COLO829 (cell line): ENCODE measurements around the gene DOCK11.
A peak's percentile ranks its signal among the peaks of the same experiment; 100 is the strongest.

Experiments used
- DNase-seq: peaks from one replicate; pipeline ENCODE4 v3.0.0; 2012; ENCODE audit warnings: low spot score

DOCK11 gene

GRCh38 chrX:118630848-118631247 is 135.2 kb downstream of the DOCK11 start:
- no peak for DNase-seq

DNA sequence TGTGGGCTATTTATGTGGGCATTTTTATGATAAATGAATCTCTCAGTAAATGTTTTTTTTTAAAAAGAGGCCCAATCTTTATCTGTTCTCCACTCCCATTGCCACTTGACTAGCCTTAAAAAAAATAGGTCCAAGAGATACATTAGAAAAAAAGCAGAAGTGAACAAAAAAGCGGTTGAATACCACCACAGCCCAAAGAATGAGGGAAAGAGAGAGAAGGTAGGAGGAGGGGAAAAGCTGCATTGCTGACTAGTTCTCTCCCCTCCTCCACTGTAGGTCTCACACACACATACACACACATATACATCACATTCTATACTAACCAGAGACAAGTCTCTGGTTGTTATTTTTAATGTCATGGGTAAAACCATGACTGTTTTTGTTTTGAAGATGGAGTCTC is 136.0 kb downstream of the DOCK11 start:
- DNase-seq = no peak

- no peak for DNase-seq
These were observed 137.2 kb downstream of the DOCK11 start for GRCh38 chrX:118632862-118633261.

DNA sequence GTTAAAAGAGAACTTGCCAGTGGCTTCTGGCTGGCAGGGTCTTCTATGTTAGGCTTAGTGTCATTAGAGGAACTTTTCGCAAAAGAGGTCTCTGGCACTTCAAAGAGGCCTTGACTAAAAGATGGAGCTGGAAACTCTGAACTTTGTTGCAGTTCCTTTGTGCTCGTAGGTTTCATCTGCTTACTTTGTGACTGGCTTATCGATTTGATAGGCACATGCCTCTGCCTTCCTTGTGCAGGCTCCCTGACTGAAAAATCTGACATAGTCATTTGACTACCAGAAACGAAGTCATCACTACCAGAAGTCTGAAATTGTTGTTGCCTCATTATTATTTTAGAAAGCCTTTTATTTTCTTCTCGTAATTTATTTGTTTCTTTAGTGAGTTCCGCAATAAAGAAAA is 137.9 kb downstream of the DOCK11 start:
- no peak for DNase-seq

DNA sequence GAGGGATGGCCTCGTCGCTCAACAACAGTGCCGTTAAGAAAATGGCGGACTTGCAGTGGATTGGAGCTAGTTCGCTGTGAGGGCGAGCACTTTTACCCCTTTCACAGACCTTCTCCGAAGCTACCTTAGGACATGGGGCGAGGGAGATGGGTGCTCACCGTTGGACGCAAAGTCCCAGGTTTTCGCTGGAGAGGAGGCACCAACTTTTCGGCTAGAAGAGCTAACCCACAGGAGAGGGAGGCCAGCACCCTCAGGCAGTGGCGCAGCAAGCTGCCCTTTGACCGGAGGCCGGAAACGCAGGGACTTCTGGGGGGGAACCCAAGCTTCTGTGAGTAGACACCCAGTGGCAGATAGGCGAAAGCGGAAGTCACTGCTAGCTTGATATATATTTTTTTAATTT is 138.7 kb downstream of the DOCK11 start:
- no peak for DNase-seq

GRCh38 chrX:118637997-118638396 is 142.4 kb downstream of the DOCK11 start:
- DNase-seq = peak; percentile 12

- DNase-seq = peak; percentile 48
These were observed 148.8 kb downstream of the DOCK11 start for GRCh38 chrX:118644378-118644777.

DNA sequence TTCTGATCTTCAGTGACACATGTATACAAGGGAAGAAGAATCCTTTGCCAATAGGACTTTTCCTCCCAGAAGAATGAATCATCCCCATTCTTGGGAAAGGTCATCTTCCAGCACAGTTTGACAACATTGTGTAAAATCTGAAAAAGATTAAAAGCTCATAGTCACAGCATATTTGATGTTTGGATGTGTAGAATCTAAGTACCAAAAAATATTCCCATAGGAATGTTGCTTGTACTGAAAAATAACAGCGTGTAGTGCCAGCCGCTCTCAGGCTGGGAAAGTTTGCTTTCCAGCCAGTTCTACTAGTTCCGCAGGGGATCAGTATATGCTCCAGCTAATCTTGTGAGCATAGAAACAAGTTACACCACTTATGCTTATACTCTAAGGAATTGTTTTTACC is 157.1 kb downstream of the DOCK11 start:
- no peak for DNase-seq

DNA sequence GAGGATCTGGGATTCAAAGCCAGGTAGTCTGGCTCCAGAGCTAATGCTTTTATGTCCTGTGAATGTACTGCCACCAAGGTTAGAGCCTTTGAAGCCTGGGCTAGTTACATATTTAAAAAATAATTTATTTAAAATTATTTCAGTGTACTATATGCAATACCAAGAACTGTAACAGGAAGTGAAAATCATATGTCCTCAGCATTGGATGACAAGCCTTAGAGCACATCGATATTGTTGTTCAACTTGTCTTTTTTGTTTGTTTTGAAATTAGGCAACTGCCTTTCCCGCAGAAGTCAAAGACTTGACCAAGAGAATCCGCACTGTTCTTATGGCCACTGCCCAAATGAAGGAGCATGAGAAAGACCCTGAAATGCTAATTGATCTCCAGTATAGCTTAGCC is 158.7 kb downstream of the DOCK11 start:
- DNase-seq = no peak

- no peak for DNase-seq
These were observed 160.1 kb downstream of the DOCK11 start for GRCh38 chrX:118655561-118656246.

GRCh38 chrX:118657413-118657812 is 161.8 kb downstream of the DOCK11 start:
- no peak for DNase-seq

DNA sequence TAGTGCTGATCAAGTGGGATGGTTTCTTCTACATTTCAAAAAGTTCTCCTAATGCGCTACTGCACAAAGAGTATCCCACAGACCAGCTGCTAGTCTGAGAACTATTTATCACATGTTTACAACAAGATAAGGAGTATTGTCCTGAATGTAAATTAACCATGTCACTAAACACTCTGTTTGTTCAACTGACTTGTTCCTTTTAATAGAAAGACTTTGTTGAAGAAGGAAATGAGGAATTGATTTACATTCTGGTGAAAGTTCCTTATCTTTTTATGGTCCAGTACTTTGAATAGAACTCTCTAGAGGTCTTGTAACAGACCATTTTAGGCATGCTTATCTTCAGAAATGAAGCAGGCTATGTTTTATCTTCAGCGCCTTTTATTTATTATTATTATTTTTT is 164.5 kb downstream of the DOCK11 start:
- peak; percentile 15 for DNase-seq

DNA sequence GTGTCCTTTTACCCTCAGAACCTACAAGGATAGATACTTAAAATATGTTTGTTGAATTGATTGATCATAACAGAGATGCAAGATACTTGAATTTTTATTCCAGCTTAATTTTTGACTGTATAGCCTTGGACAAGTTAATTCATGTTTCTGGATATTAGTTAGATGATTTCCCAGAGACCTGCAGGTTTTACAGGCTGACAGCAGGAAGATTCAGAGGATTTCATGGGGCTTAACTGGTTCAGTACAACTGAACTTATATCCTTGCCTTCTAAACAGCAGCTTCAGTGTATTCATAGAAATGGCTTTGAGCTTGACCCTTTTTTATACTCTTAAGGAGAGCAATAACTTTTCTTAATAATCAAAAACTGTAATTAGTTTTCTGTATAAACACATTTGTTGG is 169.6 kb downstream of the DOCK11 start:
- DNase-seq = no peak

GRCh38 chrX:118666521-118666920 is 170.9 kb downstream of the DOCK11 start:
- no peak for DNase-seq

DNA sequence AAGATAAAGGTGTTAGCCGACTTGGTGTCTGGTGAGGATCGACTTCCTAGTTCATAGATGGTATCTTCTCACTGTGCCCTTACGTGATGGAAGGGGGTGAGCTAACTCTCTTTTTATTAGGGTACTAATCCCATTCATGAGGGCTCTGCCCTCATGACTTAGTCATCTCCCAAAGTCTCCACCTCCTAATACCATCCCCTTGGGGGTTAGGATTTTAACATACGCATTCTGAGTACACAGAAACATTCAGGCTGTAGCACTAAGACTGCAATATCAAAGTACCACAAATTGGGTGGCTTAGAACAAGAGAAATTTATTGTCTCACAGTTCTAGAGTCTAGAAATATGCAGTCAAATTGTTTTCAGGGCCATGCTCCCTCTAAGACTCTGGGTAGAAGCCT is 173.8 kb downstream of the DOCK11 start:
- DNase-seq = no peak

DNA sequence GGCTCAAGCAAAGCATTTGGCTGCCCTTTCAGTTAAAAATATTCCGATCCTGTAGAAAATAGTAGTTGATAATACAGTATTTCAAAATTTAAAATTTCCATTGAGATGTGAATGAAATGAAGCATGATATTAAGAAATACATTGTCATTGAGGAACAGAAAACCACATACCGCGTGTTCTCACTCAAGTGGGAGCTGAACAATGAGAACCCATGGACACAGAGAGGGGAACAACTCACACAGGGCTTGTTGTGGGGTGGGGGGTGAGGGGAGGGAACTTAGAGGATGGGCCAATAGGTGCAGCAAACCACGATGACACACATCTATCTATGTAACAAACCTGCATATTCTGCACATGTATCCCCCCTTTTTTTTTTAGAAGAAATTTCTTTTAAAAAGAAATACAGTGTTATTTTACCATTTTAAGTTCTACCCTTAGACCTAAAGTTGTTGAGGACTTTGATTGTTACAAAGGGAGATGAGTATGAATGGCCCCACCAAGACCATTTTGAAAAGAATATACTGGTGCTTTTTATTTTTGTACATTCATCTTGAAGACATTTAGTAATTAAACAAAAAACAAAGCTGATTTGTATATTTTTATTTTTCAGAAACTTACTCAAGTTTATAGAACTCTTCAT is 179.8 kb downstream of the DOCK11 start:
- no peak for DNase-seq

- no peak for DNase-seq
These were observed 180.3 kb downstream of the DOCK11 start for GRCh38 chrX:118675966-118676349.

GRCh38 chrX:118677318-118677717 is 181.7 kb downstream of the DOCK11 start:
- no peak for DNase-seq

DNA sequence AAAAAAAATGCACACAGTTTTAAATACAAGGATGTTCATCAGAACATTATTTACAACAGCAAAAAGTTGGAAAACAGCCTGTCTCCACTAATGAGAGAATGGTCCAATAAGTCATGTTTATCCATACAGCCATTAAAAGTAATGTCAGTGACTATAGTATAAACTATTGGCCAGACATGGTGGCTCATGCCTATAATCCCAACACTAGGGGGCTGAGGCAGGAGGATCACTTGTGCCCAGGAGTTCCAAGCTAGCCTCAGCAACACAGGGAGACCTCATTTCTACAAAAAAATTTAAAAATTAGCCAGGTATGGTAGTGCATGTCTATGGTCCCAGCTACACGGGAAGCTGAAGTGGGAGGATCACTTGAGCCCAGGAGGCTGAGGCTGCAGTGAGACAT is 183.7 kb downstream of the DOCK11 start:
- DNase-seq = no peak

DNA sequence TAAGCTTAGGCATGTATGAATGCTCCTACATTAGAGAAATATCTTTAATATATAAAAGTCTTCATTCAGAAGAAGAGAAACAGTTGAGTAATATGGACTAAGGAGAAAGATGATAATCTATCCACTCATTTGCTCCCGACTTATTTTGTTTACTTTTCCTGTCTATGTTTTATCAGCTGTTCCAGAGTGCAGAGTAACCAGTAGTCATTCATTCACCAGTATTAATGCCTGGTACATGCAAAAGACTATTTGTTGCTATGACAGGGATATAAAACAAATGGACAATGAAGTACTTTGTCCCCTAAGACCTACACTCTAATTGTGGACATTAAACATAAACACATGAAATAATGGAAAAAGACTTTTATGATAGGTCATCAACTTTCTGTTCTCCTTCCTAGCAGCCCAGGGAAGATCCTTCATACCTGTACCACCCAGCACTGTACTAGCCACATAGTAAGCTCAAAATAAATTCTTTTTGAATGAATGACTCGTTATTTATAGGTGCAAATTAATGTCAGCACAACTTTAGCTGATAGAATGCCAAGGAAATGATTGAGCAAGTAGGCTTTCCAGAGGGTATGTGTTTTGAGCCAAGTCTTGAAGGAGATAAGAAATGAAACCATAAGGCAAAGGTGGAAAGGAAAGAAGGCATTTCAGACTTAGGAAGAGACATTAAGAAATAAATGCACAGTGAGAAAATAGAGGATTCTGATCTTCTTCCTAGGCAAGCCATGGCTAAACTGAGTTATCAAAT is 186.8 kb downstream of the DOCK11 start:
- DNase-seq = peak; percentile 3

- DNase-seq = no peak
These were observed 189.8 kb downstream of the DOCK11 start for GRCh38 chrX:118685393-118685792.

GRCh38 chrX:118688935-118689334 is 193.3 kb downstream of the DOCK11 start:
- DNase-seq = no peak

- no peak for DNase-seq
These were observed 198.2 kb downstream of the DOCK11 start for GRCh38 chrX:118693843-118694242.
